ENCODE results near the gene SH2D4B.

- TF ChIP-seq EZH2phosphoT487 (IDR thresholded peaks at IDR 0.05; ENCODE audit: low read depth, severe bottlenecking, unreplicated experiment) = no peak
- TF ChIP-seq EZH2 (IDR thresholded peaks at IDR 0.05; ENCODE audit: borderline replicate concordance) = no peak
- TF ChIP-seq CTCF (IDR thresholded peaks at IDR 0.05; ENCODE audit: poor library complexity) = no peak
Observed at GRCh38 chr10:80561950-80562349, 24.2 kb downstream of the SH2D4B start.

Measured in hepatocyte (in vitro differentiated cells).